ENCODE measurements around the gene ST7.

The ST7 gene

GRCh38 chr7:117069379-117069778, 116.1 kb downstream of the ST7 start:
- peak; percentile 89 for DNase-seq

DNA sequence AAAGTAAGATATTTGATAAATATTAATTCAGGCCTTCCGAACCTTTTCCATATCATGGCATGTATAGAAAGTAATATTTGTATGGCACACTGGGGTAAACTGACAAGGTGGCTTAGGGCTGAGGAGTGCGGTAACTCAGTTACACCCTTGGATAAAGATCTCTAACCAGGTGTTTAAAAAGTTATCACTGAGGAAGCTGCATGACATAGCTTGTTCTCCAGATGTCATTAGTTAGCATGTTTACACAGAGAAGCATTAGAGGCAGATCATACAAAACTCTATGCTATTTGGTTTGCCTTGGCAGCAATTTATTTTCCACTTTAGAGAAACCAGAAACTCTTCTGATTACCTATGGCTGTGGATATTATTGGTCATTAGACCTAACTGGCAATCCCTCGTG, 118.2 kb downstream of the ST7 start:
- peak; percentile 28 for DNase-seq

- no peak for DNase-seq
Observed at GRCh38 chr7:117072620-117073118, 119.4 kb downstream of the ST7 start.

DNA sequence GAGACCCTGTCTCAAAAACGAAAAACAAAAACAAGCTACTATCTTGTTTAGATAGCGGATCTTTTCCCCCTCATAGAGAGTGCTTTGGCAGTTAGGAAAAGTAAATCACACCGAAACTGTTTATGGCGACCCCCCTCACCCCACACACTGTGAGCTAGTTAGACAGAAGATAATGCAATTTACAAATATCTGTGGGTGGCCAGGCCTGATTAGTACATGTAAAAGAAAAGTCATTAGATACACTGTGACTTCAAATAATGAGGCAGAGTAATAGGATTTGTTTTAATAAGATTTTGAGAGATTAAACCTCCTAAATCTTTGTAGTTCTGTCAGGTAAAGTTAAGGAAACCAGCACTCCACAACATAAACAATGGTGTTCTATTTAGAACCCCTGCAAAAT, 121.1 kb downstream of the ST7 start:
- no peak for DNase-seq

- no peak for DNase-seq
Observed at GRCh38 chr7:117075934-117076333, 122.6 kb downstream of the ST7 start.

DNA sequence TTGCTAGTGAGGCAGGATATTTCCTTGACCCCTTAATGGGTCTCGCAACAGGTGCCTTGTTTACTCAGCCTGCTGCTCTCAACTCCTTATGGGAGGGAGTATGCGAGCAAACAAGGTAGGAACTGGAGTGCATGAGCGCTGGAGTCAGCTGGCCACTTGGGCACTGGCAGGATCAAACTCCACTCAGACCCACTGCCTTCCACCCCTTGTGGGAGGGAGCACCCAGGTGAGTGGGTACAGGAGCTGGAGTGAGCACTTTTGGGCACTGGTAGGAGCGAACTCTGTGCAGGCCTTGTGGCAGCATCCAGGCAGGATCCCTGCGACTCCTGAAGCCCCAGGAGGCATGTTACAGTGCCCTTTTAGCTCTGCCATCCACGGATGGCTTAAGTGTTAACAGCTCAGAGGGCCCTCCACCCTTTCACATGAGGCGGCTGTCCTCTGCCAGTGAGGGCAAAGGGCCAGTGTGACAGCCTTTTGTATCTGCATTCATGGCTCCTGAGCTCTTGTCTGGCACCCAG, 123.2 kb downstream of the ST7 start:
- peak; percentile 21 for DNase-seq

DNA sequence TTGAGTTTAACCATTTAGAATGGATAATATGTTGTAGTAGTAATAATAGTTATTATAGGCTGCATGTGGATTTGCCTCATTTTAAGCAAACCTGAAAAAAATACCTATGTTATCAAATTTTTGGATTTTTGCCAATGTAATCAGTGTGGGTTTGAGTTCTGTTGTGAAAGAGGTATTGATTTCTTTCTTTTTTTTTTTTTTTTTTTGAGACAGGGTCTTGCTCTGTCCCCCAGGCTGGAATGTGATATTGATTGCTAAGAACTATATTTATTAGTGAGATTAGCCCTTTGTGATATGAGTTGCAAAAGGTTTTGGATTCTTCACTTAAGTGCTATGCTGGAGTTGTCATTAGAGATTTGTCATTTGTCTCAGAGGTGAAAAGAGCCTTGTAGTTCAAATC, 124.4 kb downstream of the ST7 start:
- DNase-seq: no peak

DNA sequence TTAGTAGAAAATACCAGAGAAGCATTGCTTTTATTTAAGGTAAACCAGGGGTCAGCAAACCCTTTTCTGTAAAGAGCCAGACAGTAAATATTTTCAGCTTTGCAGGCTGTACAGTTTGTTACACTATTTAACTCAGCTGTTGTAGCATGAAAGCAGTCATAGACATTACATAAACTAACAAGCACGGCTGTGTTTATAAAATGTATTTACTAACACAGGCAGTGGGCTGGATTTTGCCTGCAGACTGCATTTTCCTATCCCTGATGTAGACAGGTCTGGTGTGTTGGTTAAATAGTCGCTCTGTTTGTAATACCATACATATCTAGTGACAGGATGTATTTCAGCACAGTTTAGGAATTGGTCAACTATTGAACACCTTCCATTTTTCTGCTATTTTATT, 129.3 kb downstream of the ST7 start:
- no peak for DNase-seq

DNA sequence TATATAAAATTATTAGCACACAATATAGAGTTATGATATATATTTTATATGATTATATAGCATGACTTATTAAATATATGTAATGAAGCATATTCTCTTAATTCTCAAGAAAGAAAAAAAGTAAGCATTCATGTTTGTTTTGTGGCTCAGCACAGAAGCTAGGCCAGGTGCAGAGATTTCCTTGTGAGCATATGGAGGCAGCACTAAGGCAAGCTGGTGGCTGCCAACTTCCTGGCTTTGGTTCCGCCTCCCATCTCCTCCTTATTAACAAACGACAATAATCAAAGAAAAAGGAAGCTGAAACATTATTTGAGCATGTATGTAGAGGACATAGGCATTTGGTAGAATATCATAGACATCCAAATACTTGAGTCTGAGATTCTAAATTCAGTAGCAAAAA, 130.3 kb downstream of the ST7 start:
- DNase-seq: peak; percentile 54

- DNase-seq: peak; percentile 26
Observed at GRCh38 chr7:117084286-117084685, 131.0 kb downstream of the ST7 start.

DNA sequence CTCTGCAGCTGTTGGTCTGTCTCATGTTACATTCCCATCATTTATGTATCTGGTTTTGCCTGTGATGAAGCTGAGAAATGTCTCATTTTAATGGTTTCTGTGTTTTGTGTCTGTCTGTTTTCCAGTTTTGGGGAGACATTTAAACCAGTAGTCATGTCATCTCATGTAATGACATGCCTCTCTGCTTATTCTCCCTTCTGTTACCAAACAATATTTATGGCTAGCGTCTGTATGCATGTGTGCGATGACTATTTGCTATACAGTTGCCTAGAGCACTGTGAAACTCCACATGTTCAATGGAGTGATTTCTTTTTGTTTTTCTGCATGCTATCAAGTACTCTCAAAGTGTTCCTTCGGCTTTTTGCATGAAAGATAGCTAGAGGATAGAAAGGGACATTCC, 132.0 kb downstream of the ST7 start:
- DNase-seq: no peak

GRCh38 chr7:117085769-117086463, 132.6 kb downstream of the ST7 start:
- no peak for DNase-seq

DNA sequence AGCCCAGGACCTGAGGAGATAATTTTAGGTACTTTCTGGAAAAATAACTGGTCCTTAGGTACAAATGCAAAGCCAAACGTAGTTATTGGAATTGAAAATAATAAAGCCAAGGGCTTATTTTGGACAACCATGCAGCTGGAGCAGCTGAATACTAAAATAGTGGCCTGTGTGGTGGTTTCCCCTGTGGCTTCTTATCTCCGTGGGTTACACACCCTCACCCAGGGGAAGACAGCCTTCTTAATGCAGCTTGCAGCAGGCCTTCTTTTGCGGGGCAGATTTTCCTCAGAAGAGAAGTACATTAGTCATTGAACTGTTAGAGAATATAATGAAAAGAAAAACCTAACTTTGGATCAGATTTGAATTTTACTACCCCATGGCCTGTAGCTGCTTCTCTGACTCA, 133.5 kb downstream of the ST7 start:
- DNase-seq: no peak

DNA sequence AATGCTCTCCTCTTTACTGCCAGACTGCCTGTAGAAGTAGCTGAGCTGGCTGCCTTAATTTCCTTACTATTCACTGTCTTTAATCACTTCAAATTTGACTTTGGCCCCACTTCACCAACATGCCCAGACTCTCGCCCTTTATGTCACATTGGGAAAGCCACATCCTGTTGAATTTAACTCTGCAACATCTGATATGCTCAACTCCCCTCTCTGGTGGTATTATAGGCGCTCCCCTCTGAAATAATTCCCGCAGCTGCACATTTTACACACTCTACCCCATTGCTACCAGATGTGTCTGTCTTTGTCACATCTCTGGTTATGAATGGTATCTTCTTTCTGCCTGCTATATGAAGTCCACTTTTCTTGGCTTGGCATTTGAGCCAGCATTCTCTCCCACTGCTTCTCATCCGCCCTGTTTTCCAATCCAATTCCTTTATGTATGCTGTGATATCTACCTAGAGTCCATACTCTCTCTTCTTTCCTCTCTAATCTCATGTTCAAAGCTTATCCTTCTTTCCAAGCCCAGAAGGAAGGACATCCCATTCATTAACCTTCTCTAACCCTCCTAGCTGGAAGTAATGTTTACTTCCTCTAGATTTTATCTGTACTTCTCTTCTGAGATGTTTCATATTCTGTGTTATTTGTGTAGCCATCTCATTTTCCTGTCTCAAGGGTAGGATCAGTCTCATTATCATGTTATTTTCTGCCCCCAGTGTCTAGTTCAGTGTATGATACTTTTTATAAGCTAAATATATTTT, 134.5 kb downstream of the ST7 start:
- DNase-seq: no peak

DNA sequence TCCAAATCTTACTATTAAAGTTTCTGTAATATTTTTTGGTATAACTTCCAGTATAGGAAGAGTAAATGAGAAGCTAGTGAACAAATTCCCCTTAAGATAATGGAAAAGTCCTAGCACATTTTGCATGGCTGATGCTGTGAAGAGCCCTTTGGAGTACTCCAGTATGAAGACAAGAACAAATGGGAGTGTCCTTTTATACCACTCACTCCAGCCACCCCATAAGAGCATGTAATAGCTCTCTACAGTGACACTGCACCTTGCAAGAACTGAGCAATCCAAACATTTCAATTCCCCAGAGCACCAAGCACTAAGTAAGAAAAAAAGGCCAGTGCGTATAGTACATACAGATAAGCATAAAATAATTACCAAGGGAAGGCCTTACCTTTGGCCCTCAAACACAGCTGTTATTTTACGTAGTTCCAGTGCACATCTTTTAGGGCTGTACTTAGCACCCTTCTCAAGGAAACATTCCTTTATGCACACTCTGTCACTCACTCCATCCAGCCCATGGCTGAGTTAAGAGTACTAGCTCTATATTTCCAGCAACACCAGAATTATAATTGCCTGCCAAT, 135.4 kb downstream of the ST7 start:
- DNase-seq: no peak

- DNase-seq: no peak
Observed at GRCh38 chr7:117090791-117091190, 137.5 kb downstream of the ST7 start.

- no peak for DNase-seq
Observed at GRCh38 chr7:117091721-117092120, 138.4 kb downstream of the ST7 start.

GRCh38 chr7:117092785-117093184, 139.5 kb downstream of the ST7 start:
- no peak for DNase-seq

GRCh38 chr7:117094457-117094856, 141.2 kb downstream of the ST7 start:
- no peak for DNase-seq

DNA sequence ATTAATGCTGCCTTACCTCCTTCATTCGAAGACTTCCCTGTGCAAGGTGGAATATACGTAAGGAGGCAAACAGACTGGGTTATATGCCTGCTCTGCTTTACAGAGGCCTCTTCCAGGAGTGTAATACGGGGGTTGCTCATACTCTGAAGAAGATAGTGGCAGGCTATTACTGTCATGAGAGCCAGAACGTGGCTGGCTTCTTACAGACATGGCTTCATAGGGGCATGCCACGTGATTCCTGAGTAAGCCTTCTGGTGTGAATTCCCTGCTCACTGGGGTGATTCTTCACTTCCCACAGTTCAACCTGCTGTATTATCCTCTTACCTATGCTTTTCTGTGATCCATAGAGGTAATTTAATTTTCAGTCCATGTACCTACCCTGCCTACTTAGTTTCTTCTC, 141.8 kb downstream of the ST7 start:
- no peak for DNase-seq

GRCh38 chr7:117096330-117096729, 143.0 kb downstream of the ST7 start:
- no peak for DNase-seq

GRCh38 chr7:117096942-117097341, 143.6 kb downstream of the ST7 start:
- no peak for DNase-seq

DNA sequence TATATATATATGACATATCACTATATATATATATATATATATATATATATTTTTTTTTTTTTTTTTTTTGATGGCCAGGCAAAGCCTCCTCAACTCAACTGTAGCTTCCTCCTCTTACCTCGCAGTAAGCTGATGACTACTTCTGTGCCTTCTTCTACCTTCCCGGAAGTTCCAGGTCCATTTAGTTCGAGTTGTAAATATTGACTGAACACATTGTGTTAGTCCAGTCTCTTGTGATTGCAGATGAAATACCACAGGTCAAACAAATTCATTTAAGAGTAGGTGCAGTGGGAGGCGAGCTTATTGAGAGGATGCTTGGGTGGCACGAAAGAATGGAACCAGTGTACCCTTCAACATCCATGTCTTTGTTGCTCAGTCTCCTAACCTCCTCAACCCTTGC, 144.6 kb downstream of the ST7 start:
- peak; percentile 89 for DNase-seq

- DNase-seq: no peak
Observed at GRCh38 chr7:117098457-117098856, 145.2 kb downstream of the ST7 start.

Measured in DMS53 (cell line).